Measurements from ENCODE around the gene LAMC3.

Gene LAMC3

DNA sequence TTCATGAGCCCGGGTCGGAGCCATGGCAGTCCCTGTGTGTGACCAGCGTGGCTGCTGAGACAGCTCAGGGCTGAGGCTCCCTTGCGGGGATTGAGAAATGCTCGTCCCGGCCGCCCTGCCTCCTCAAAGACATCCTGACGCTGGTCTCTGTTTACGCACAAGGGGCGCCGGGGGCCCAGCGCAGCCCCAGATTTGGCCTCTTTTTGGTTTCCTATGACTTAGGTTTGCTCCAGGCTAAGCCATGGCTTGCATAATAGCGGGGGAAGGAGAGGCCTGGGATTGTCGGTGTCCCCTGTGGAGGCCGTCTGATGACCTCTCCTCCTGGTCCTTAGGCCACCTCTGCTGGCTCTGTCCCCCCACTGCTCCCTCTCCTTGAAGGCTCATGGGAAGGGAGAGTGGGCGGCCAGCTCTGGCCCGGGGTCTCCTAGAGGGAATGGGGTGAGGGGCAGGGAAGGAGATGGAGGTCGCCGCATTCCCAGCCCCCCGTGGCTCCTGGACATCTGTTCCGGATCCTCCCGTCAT, 3.5 kb downstream of the LAMC3 start:
- no peak for TF ChIP-seq CTCF (IDR thresholded peaks at IDR 0.05; ENCODE audit: borderline replicate concordance, insufficient read depth, low read depth, low read length)
- H3K4me3 ChIP-seq (ENCODE audit: low read depth, low read length): no peak overlapping the region

DNA sequence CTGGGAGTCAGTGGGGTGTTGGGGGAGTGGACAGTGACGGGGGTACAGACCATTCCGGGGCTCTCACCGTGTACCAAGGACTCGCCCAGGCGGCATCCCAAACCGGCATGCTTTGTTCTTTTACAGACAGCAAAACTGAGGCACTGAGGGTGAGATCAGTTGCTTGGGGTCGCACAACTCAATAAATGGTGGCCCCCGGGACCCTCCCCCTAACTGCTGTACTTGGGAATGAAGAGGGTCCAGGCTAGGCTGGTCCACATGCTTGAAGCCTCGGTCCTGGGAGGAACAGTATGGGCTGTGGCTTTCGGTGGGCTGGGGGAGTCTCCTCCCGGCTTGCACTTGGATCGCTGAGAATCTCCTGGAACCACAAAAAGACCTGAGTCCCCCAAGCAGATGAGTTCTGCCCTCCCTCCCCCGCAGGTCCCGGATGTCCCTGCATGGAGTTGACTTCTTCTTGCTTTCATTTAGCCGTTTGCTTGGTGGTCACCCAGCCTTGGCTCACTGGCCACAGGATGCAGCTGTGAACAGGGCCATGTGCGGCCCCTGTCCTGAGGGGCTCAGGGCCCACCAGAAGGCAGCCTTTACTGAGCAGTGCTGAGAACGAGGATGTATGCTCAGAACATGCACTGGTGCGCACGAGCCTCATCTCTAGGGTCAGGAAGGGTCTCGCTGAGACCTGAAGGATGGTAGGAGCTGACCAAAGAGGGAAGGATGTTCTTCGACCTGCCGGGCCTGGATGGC, 4.2 kb downstream of the LAMC3 start:
- TF ChIP-seq CTCF (IDR thresholded peaks at IDR 0.05; ENCODE audit: borderline replicate concordance, insufficient read depth, low read depth, low read length): no peak
- no peak overlapping the region for H3K4me3 ChIP-seq (ENCODE audit: low read depth, low read length)

GRCh38 chr9:131013771-131014676, 5.0 kb downstream of the LAMC3 start:
- no peak overlapping the region for H3K4me3 ChIP-seq (ENCODE audit: low read depth, low read length)
- TF ChIP-seq CTCF (IDR thresholded peaks at IDR 0.05; ENCODE audit: borderline replicate concordance, insufficient read depth, low read depth, low read length): no peak

GRCh38 chr9:131015112-131015511, 6.1 kb downstream of the LAMC3 start:
- no peak overlapping the region for H3K4me3 ChIP-seq (ENCODE audit: low read depth, low read length)
- TF ChIP-seq CTCF (IDR thresholded peaks at IDR 0.05; ENCODE audit: borderline replicate concordance, insufficient read depth, low read depth, low read length): no peak

GRCh38 chr9:131015876-131016397, 7.0 kb downstream of the LAMC3 start:
- TF ChIP-seq CTCF (IDR thresholded peaks at IDR 0.05; ENCODE audit: borderline replicate concordance, insufficient read depth, low read depth, low read length): no peak
- H3K4me3 ChIP-seq (ENCODE audit: low read depth, low read length): no peak overlapping the region

- TF ChIP-seq CTCF (IDR thresholded peaks at IDR 0.05; ENCODE audit: borderline replicate concordance, insufficient read depth, low read depth, low read length): no peak
- no peak overlapping the region for H3K4me3 ChIP-seq (ENCODE audit: low read depth, low read length)
These were observed 8.1 kb downstream of the LAMC3 start for GRCh38 chr9:131017067-131017466.
